Measurements from ENCODE around the gene DUSP8. TPM values are rescaled to one million over a fixed set of nuclear protein-coding genes. Genes with fewer than 3 reads are reported as not detected.

DUSP8 gene
- total RNA-seq, 1 experiment from 2014 or later, result 0.40 TPM

Other genes starting within 250 kb of the DUSP8 start
- gene BRSK2, start 182.3 kb downstream of the DUSP8 start, total RNA-seq (2014; rRNA removed; shearing (Covaris generic)), result 0.58 and 0.84 TPM in 2 replicates
- gene MOB2, start 85.5 kb downstream of the DUSP8 start, total RNA-seq (2014; rRNA removed; shearing (Covaris generic)), result 31.1 and 38.7 TPM in 2 replicates
- gene KRTAP5-1, start 13.0 kb upstream of the DUSP8 start, total RNA-seq (2014; rRNA removed; shearing (Covaris generic)), result not detected in 2 replicates
- gene KRTAP5-2, start 26.0 kb upstream of the DUSP8 start, total RNA-seq (2014; rRNA removed; shearing (Covaris generic)), result not detected in 2 replicates
- not detected in 2 replicates for gene KRTAP5-3, start 36.2 kb upstream of the DUSP8 start, total RNA-seq (2014; rRNA removed; shearing (Covaris generic))
- not detected in 2 replicates for gene KRTAP5-4, start 49.9 kb upstream of the DUSP8 start, total RNA-seq (2014; rRNA removed; shearing (Covaris generic))
- not detected in 2 replicates for gene KRTAP5-5, start 57.5 kb upstream of the DUSP8 start, total RNA-seq (2014; rRNA removed; shearing (Covaris generic))
- gene KRTAP5-6, start 124.9 kb upstream of the DUSP8 start, total RNA-seq (2014; rRNA removed; shearing (Covaris generic)), result not detected in 2 replicates
- gene IFITM10, start 178.3 kb upstream of the DUSP8 start, total RNA-seq (2014; rRNA removed; shearing (Covaris generic)), result 0.47 and 0.58 TPM in 2 replicates
- gene CTSD, start 191.7 kb upstream of the DUSP8 start, total RNA-seq (2014; rRNA removed; shearing (Covaris generic)), result 178 and 212 TPM in 2 replicates